GM12878 (cell line): Measurements from ENCODE around the gene HDAC3. TPM values are rescaled to one million over a fixed set of nuclear protein-coding genes. Genes with fewer than 3 reads are reported as not detected.

Experiments used
- ATF7 ChIP-seq: fragments of 450-650 bp; IDR thresholded peaks from 2 replicates; pipeline ENCODE4 v1.6.1; 2016; ENCODE audit warnings: low read depth, mild to moderate bottlenecking
- BACH1 ChIP-seq: fragments of 450-650 bp; IDR thresholded peaks from 2 replicates; pipeline ENCODE4 v1.6.1; 2017; ENCODE audit warnings: mild to moderate bottlenecking, borderline replicate concordance
- EP300 ChIP-seq, 2 experiments: fragments of 150-350 bp in 1 of 2; IDR thresholded peaks; 2 replicates each; pipeline ENCODE4 v1.6.1; 2011 to 2012; ENCODE audit warnings: low read depth in 2 of 2, low read length in 2 of 2, borderline replicate concordance in 1 of 2, improper control_type of control experiment in 1 of 2, inconsistent platforms in 1 of 2; ENCODE audit not compliant: control insufficient read depth in 1 of 2
- HCFC1 ChIP-seq: fragments of 150-350 bp; IDR thresholded peaks from 2 replicates; pipeline ENCODE4 v1.6.1; 2014; ENCODE audit warnings: low read length
- MEF2B ChIP-seq: fragments of 450-650 bp; IDR thresholded peaks from 2 replicates; pipeline ENCODE4 v1.6.1; 2018; ENCODE audit warnings: mild to moderate bottlenecking, moderate library complexity; ENCODE audit not compliant: partially characterized antibody, poor library complexity, severe bottlenecking
- NKRF ChIP-seq: fragments of 450-650 bp; conservative IDR thresholded peaks from 2 replicates; pipeline ENCODE4 v1.6.1; 2017; ENCODE audit warnings: mild to moderate bottlenecking, moderate library complexity
- NR2C1 ChIP-seq: fragments of 450-650 bp; IDR thresholded peaks from 2 replicates; pipeline ENCODE4 v1.6.1; 2017; ENCODE audit warnings: antibody characterized with exemption, mild to moderate bottlenecking, moderate library complexity
- NR2F1 ChIP-seq: fragments of 450-650 bp; conservative IDR thresholded peaks from 2 replicates; pipeline ENCODE4 v1.6.1; 2017; ENCODE audit warnings: mild to moderate bottlenecking
- POLR2AphosphoS2 ChIP-seq: IDR thresholded peaks from 2 replicates; pipeline ENCODE4 v1.6.1; 2011; ENCODE audit warnings: low read depth, mild to moderate bottlenecking, low read length, improper control_type of control experiment, moderate library complexity
- SMARCA5 ChIP-seq: fragments of 450-650 bp; IDR thresholded peaks from 2 replicates; pipeline ENCODE4 v1.6.1; 2017; ENCODE audit warnings: mild to moderate bottlenecking
- WRNIP1 ChIP-seq: IDR thresholded peaks from 2 replicates; pipeline ENCODE4 v1.6.1; 2011; ENCODE audit warnings: low read depth, low read length, improper control_type of control experiment, borderline replicate concordance
- ZBTB33 ChIP-seq: fragments of 450-650 bp; IDR thresholded peaks from 2 replicates; pipeline ENCODE4 v1.6.1; 2017; ENCODE audit warnings: mild to moderate bottlenecking
- ZNF207 ChIP-seq: fragments of 450-650 bp; IDR thresholded peaks from 2 replicates; pipeline ENCODE4 v1.6.1; 2014; ENCODE audit warnings: antibody characterized with exemption, mild to moderate bottlenecking, borderline replicate concordance
- polyA plus RNA-seq, 11 experiments: library from polyadenylated mRNA; depleted of rRNA in 4 of 11; unstranded in 6 of 11; stranded (reverse) in 5 of 11; fragments of >200 nt; fragmentation: Nextera tagmentation in 4 of 11; fragmentation: Illumina TruSeq in 1 of 11; extraction: Ambion mirVana in 4 of 11; extraction: Trizol in 1 of 11; gene quantifications; 1 replicate in 1 of 11; 2 replicates in 10 of 11; pipeline versions ENCODE4 v1.2.1 to v1.2.3, GENCODE V29; 2011 to 2016; ENCODE audit warnings: inconsistent platforms in 2 of 11, missing spikeins in 2 of 11, low read depth in 1 of 11
- total RNA-seq, 4 experiments: library from RNA; depleted of rRNA in 3 of 4; stranded (reverse); fragments of >200 nt in 3 of 4; fragmentation: Illumina TruSeq in 1 of 4; extraction: Trizol in 1 of 4; gene quantifications; 2 replicates each; pipeline versions ENCODE4 v1.2.1 to v1.2.3, GENCODE V29; 2013 to 2021
- TF ChIP-seq, protein P1 (sequence below): IDR thresholded peaks from 2 replicates; pipeline ENCODE4 v1.6.1; 2011; ENCODE audit warnings: borderline replicate concordance, low read depth, mild to moderate bottlenecking, moderate library complexity, mixed read lengths, low read length; ENCODE audit not compliant: insufficient read depth; ENCODE audit errors: extremely low read length
- TF ChIP-seq, protein P2 (sequence below): fragments of 450-650 bp; IDR thresholded peaks from 2 replicates; pipeline ENCODE4 v1.6.1; 2016; ENCODE audit warnings: mild to moderate bottlenecking, moderate library complexity, borderline replicate concordance
- TF ChIP-seq, protein P3 (sequence below): IDR thresholded peaks from 2 replicates; pipeline ENCODE4 v1.6.1; 2012; ENCODE audit warnings: mild to moderate bottlenecking, low read depth, low read length

HDAC3 gene
- total and polyA plus RNA-seq, 10 of the 15 experiments (the other 5 are each of a cell fraction or from before 2014, with no cell fraction given), result 62.2 to 140 (median 112) TPM

DNA sequence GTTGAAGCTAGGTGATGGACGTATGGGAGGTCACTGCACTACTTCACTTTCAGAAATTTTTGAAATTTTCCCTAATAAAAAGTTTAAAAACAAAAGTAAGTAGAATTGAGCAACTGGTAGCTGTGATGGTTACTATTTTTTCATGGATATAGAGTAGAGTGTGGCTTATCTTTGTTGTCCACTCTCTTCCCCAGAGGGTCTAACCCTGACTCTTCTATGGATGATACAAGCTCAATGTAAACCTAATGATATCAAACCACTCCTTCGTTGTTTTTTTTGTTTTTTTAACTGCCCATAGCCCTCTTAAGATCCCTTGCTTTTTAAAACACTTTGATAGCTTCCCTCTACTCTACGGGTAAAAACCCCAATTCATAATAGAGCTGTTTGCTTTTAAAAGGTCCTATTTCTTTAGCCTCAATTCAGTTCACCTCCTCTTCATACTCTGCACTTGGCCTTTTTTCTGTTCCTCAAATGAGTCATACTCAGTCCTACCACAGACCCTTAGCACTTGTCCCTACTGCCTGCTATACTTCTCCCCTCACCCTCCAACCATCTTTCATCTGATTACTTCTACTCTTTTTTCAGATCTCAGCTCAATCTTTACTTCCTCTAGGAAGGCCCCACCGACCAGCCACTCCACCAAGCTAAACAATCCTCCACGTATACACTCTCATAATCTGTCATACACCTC is 2.6 kb downstream of the HDAC3 start (continued):
- TF ChIP-seq, protein P1, sequence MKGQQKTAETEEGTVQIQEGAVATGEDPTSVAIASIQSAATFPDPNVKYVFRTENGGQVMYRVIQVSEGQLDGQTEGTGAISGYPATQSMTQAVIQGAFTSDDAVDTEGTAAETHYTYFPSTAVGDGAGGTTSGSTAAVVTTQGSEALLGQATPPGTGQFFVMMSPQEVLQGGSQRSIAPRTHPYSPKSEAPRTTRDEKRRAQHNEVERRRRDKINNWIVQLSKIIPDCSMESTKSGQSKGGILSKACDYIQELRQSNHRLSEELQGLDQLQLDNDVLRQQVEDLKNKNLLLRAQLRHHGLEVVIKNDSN, result no peak
- TF ChIP-seq ATF7, result peak; percentile 85
- no peak for TF ChIP-seq POLR2AphosphoS2
- no peak for TF ChIP-seq MEF2B
- no peak for TF ChIP-seq ZBTB33
- 0 out of 2 replicates have a peak, but pooled peaks have one; percentile 15 for TF ChIP-seq NR2F1
- TF ChIP-seq SMARCA5, result peak; percentile 99
- TF ChIP-seq, protein P2, sequence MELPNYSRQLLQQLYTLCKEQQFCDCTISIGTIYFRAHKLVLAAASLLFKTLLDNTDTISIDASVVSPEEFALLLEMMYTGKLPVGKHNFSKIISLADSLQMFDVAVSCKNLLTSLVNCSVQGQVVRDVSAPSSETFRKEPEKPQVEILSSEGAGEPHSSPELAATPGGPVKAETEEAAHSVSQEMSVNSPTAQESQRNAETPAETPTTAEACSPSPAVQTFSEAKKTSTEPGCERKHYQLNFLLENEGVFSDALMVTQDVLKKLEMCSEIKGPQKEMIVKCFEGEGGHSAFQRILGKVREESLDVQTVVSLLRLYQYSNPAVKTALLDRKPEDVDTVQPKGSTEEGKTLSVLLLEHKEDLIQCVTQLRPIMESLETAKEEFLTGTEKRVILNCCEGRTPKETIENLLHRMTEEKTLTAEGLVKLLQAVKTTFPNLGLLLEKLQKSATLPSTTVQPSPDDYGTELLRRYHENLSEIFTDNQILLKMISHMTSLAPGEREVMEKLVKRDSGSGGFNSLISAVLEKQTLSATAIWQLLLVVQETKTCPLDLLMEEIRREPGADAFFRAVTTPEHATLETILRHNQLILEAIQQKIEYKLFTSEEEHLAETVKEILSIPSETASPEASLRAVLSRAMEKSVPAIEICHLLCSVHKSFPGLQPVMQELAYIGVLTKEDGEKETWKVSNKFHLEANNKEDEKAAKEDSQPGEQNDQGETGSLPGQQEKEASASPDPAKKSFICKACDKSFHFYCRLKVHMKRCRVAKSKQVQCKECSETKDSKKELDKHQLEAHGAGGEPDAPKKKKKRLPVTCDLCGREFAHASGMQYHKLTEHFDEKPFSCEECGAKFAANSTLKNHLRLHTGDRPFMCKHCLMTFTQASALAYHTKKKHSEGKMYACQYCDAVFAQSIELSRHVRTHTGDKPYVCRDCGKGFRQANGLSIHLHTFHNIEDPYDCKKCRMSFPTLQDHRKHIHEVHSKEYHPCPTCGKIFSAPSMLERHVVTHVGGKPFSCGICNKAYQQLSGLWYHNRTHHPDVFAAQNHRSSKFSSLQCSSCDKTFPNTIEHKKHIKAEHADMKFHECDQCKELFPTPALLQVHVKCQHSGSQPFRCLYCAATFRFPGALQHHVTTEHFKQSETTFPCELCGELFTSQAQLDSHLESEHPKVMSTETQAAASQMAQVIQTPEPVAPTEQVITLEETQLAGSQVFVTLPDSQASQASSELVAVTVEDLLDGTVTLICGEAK, result no peak
- TF ChIP-seq BACH1, result no peak; the same call in 1 of the 2 replicates
- no peak for TF ChIP-seq HCFC1
- no peak for TF ChIP-seq NR2C1
- TF ChIP-seq ZNF207, result no peak
- TF ChIP-seq NKRF, result no peak
- 0 out of 2 replicates have a peak, but pooled peaks have one; percentile 37 for TF ChIP-seq WRNIP1
- TF ChIP-seq, protein P3, sequence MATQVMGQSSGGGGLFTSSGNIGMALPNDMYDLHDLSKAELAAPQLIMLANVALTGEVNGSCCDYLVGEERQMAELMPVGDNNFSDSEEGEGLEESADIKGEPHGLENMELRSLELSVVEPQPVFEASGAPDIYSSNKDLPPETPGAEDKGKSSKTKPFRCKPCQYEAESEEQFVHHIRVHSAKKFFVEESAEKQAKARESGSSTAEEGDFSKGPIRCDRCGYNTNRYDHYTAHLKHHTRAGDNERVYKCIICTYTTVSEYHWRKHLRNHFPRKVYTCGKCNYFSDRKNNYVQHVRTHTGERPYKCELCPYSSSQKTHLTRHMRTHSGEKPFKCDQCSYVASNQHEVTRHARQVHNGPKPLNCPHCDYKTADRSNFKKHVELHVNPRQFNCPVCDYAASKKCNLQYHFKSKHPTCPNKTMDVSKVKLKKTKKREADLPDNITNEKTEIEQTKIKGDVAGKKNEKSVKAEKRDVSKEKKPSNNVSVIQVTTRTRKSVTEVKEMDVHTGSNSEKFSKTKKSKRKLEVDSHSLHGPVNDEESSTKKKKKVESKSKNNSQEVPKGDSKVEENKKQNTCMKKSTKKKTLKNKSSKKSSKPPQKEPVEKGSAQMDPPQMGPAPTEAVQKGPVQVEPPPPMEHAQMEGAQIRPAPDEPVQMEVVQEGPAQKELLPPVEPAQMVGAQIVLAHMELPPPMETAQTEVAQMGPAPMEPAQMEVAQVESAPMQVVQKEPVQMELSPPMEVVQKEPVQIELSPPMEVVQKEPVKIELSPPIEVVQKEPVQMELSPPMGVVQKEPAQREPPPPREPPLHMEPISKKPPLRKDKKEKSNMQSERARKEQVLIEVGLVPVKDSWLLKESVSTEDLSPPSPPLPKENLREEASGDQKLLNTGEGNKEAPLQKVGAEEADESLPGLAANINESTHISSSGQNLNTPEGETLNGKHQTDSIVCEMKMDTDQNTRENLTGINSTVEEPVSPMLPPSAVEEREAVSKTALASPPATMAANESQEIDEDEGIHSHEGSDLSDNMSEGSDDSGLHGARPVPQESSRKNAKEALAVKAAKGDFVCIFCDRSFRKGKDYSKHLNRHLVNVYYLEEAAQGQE, result no peak
- peak in 1 of 2 experiments; percentile 76; a peak in 2 of 4 replicates for TF ChIP-seq EP300 (IDR thresholded peaks at IDR 0.05; ENCODE audit: borderline replicate concordance in 1 of 2, control insufficient read depth in 1 of 2, low read depth in 2 of 2, low read length in 2 of 2)
